Measurements from ENCODE around the gene IRAK1.

Gene IRAK1

DNA sequence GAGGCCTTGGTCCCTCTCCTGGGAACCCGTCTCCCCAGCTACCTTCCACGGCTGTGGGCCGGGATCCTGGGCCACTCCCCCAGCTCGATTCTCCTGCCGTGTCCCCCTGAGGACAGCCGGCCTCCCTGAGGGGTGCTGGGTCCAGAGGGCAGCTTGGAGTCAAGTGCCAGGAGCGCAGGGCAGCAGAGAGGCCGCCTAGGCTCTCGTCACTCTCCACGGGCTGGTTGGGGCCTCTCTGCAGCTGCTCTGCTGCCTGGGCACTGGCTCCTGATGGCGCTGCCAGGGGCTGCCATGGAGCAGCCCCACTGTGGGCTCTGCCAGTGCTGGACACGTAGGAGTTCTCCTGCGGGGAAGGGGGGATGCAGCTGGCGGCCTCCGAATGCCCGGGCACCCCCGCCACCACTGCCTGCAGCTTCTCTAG lies 6.7 kb downstream of the IRAK1 start:
- ATAC-seq, result no peak
- TF ChIP-seq ESRRG (CRISPR knock-in tag; IDR thresholded peaks at IDR 0.05) (no peak), ZNF70 (CRISPR knock-in tag; IDR thresholded peaks at IDR 0.05) (no peak), BACH2 (CRISPR knock-in tag; IDR thresholded peaks at IDR 0.05; ENCODE audit: borderline replicate concordance) (no peak), SNAI2 (CRISPR knock-in tag; IDR thresholded peaks at IDR 0.05) (no peak), ZNF565 (CRISPR knock-in tag; conservative IDR thresholded peaks at IDR 0.05; ENCODE audit: low read depth) (no peak), ZC3H10 (CRISPR knock-in tag; IDR thresholded peaks at IDR 0.05) (no peak), TCF4 (CRISPR knock-in tag; IDR thresholded peaks at IDR 0.05; ENCODE audit: borderline replicate concordance) (no peak)

DNA sequence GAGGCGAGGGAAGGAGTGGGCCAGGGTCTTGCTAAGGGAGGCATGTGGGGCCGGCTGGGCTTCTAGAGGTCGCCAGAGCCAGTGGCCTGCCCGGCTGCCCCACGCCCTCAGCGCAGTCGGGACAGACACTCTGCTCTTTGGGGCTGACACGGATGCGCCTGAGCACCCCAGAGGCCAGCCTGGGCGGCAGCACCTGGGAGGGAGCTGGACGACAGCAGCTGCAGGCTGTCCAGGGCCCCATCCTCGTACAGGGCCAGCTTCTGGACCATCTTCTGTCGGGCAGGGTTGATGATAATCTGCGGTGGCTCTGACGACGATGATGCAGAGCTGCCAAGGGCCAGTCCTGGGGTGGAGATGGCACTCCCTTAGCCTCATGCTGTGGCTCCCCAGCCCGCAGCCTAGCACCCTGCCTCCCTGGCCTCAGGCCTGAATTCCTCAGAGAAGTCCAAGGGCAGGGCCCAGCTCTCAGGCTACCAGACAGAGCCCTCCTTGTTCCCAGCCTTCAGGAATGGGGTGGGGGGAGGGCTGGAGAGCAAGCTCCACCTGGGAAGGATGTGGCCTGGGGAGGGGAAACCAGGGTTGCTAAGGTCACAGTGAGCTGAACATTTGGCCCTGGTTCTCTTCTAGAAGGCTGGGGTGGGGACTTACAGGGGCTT lies 7.2 kb downstream of the IRAK1 start:
- TF ChIP-seq, protein P1, sequence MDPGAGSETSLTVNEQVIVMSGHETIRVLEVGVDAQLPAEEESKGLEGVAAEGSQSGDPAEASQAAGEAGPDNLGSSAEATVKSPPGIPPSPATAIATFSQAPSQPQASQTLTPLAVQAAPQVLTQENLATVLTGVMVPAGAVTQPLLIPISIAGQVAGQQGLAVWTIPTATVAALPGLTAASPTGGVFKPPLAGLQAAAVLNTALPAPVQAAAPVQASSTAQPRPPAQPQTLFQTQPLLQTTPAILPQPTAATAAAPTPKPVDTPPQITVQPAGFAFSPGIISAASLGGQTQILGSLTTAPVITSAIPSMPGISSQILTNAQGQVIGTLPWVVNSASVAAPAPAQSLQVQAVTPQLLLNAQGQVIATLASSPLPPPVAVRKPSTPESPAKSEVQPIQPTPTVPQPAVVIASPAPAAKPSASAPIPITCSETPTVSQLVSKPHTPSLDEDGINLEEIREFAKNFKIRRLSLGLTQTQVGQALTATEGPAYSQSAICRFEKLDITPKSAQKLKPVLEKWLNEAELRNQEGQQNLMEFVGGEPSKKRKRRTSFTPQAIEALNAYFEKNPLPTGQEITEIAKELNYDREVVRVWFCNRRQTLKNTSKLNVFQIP (CRISPR knock-in tag; IDR thresholded peaks at IDR 0.05; ENCODE audit: borderline replicate concordance, low read depth), result no peak
- TF ChIP-seq, protein P2, sequence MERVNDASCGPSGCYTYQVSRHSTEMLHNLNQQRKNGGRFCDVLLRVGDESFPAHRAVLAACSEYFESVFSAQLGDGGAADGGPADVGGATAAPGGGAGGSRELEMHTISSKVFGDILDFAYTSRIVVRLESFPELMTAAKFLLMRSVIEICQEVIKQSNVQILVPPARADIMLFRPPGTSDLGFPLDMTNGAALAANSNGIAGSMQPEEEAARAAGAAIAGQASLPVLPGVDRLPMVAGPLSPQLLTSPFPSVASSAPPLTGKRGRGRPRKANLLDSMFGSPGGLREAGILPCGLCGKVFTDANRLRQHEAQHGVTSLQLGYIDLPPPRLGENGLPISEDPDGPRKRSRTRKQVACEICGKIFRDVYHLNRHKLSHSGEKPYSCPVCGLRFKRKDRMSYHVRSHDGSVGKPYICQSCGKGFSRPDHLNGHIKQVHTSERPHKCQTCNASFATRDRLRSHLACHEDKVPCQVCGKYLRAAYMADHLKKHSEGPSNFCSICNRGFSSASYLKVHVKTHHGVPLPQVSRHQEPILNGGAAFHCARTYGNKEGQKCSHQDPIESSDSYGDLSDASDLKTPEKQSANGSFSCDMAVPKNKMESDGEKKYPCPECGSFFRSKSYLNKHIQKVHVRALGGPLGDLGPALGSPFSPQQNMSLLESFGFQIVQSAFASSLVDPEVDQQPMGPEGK (CRISPR knock-in tag; IDR thresholded peaks at IDR 0.05; ENCODE audit: borderline replicate concordance), result no peak
- TF ChIP-seq ESRRG (CRISPR knock-in tag; IDR thresholded peaks at IDR 0.05) (no peak), ZFP3 (CRISPR knock-in tag; IDR thresholded peaks at IDR 0.05) (no peak), OSR1 (CRISPR knock-in tag; IDR thresholded peaks at IDR 0.05) (no peak), ZC3H10 (CRISPR knock-in tag; IDR thresholded peaks at IDR 0.05) (no peak), ISL1 (CRISPR knock-in tag; IDR thresholded peaks at IDR 0.05) (no peak), PPARA (CRISPR knock-in tag; IDR thresholded peaks at IDR 0.05; ENCODE audit: borderline replicate concordance) (no peak), TCF4 (CRISPR knock-in tag; IDR thresholded peaks at IDR 0.05; ENCODE audit: borderline replicate concordance) (no peak), ZFP30 (CRISPR knock-in tag; IDR thresholded peaks at IDR 0.05) (no peak), SNAI2 (CRISPR knock-in tag; IDR thresholded peaks at IDR 0.05) (no peak), ZNF565 (CRISPR knock-in tag; conservative IDR thresholded peaks at IDR 0.05; ENCODE audit: low read depth) (no peak), ZNF70 (CRISPR knock-in tag; IDR thresholded peaks at IDR 0.05) (no peak), CSDC2 (CRISPR knock-in tag; IDR thresholded peaks at IDR 0.05) (no peak), RARB (CRISPR knock-in tag; IDR thresholded peaks at IDR 0.05) (no peak), BACH2 (CRISPR knock-in tag; IDR thresholded peaks at IDR 0.05; ENCODE audit: borderline replicate concordance) (no peak)
- TF ChIP-seq, protein P3, sequence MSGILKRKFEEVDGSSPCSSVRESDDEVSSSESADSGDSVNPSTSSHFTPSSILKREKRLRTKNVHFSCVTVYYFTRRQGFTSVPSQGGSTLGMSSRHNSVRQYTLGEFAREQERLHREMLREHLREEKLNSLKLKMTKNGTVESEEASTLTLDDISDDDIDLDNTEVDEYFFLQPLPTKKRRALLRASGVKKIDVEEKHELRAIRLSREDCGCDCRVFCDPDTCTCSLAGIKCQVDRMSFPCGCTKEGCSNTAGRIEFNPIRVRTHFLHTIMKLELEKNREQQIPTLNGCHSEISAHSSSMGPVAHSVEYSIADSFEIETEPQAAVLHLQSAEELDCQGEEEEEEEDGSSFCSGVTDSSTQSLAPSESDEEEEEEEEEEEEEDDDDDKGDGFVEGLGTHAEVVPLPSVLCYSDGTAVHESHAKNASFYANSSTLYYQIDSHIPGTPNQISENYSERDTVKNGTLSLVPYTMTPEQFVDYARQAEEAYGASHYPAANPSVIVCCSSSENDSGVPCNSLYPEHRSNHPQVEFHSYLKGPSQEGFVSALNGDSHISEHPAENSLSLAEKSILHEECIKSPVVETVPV (CRISPR knock-in tag; IDR thresholded peaks at IDR 0.05), result no peak
- TF ChIP-seq, protein P4, sequence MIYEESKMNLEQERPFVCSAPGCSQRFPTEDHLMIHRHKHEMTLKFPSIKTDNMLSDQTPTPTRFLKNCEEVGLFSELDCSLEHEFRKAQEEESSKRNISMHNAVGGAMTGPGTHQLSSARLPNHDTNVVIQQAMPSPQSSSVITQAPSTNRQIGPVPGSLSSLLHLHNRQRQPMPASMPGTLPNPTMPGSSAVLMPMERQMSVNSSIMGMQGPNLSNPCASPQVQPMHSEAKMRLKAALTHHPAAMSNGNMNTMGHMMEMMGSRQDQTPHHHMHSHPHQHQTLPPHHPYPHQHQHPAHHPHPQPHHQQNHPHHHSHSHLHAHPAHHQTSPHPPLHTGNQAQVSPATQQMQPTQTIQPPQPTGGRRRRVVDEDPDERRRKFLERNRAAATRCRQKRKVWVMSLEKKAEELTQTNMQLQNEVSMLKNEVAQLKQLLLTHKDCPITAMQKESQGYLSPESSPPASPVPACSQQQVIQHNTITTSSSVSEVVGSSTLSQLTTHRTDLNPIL (CRISPR knock-in tag; IDR thresholded peaks at IDR 0.05; ENCODE audit: low read depth), result no peak
- ATAC-seq, result no peak

DNA sequence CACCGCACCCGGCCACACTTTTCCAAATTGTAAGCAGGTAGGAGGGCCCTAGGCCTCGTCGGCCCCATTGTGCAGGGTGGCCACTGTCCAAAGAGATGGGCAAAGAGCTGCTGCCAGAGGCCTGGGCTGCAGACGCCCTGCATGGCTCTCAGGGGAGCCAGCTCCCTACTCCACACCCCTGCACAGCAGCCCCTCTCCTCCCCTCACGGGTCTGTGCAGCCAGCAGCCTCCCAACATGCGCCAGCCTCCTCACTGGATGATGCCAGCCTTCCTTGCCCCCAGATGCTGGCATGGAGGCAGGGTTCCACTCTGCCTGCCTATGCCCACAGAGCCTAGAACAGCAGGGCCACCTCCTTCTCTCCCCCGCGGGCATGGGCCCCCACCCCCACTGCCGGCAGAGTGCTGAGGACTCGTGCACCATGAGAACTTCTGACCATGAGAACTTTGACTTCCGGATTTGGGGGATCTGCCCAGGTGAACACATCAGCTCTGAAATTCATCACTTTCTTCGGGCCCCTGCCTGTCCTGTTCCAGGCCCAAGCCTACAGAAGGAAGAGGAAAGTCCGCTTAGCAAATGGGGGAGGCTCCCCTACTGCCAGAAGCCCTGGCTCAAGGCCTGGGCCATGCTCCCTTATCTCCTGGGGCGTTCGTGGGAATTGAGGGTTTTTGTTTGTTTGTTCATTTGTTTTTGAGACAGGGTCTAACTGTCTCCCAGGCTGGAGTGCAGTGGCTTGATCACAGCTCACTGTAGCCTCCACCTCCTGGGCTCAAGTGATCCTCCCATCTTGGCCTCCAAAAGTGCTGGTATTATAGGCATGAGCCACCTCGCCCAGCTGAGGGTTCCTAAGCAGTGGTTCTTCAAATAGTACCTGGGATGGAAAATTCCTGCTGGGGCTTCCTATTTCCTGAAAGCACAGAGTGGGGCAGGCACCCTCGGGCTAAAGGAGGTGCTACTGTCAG lies 8.0 kb downstream of the IRAK1 start:
- ATAC-seq, result no peak
- TF ChIP-seq, protein P3 (CRISPR knock-in tag; IDR thresholded peaks at IDR 0.05), result no peak
- TF ChIP-seq PPARA (CRISPR knock-in tag; IDR thresholded peaks at IDR 0.05; ENCODE audit: borderline replicate concordance), result no peak
- TF ChIP-seq TCF4 (CRISPR knock-in tag; IDR thresholded peaks at IDR 0.05; ENCODE audit: borderline replicate concordance), result no peak
- TF ChIP-seq ZFP3 (CRISPR knock-in tag; IDR thresholded peaks at IDR 0.05), result no peak
- TF ChIP-seq GLIS3 (CRISPR knock-in tag; IDR thresholded peaks at IDR 0.05), result no peak
- TF ChIP-seq SNAI2 (CRISPR knock-in tag; IDR thresholded peaks at IDR 0.05), result no peak
- TF ChIP-seq RARB (CRISPR knock-in tag; IDR thresholded peaks at IDR 0.05), result no peak
- TF ChIP-seq, protein P1 (CRISPR knock-in tag; IDR thresholded peaks at IDR 0.05; ENCODE audit: borderline replicate concordance, low read depth), result no peak
- TF ChIP-seq, protein P4 (CRISPR knock-in tag; IDR thresholded peaks at IDR 0.05; ENCODE audit: low read depth), result no peak
- no peak for TF ChIP-seq BACH2 (CRISPR knock-in tag; IDR thresholded peaks at IDR 0.05; ENCODE audit: borderline replicate concordance)

Measured in SK-N-SH treated with all-trans-retinoic acid at 6 μM for 48 hours (cell line).